GM23338 (cell line): Measurements from ENCODE around the gene GPR156. TPM values are rescaled to one million over a fixed set of nuclear protein-coding genes. Genes with fewer than 3 reads are reported as not detected.

Experiments used
- ATAC-seq: fragments of 200-7000 bp; cut with Tn5 transposase; 3 replicates; pipeline ENCODE4 v1.9.1; 2020
- DNase-seq: peaks from one replicate; pipeline ENCODE4 v3.0.0-alpha.2; 2015; ENCODE audit warnings: low spot score
- H2AFZ ChIP-seq: fragments of 200-600 bp; sonication (generic); 2 replicates; pipeline ENCODE4 v1.8.0; 2016; ENCODE audit warnings: antibody characterized with exemption, mild to moderate bottlenecking, moderate library complexity
- H3F3A ChIP-seq: fragments of 200-600 bp; sonication (generic); replicated peaks from 2 replicates; pipeline ENCODE4 v1.8.0; 2017; ENCODE audit warnings: antibody characterized with exemption, mixed run types, low read depth
- H3K27ac ChIP-seq: fragments of 200-600 bp; sonication (generic); 2 replicates; pipeline ENCODE4 v1.6.1; 2016; ENCODE audit warnings: low read depth
- H3K27me3 ChIP-seq: fragments of 200-600 bp; sonication (generic); 2 replicates; pipeline ENCODE4 v1.8.0; 2016; ENCODE audit warnings: mild to moderate bottlenecking, mixed run types, moderate library complexity; ENCODE audit not compliant: insufficient read depth
- H3K36me3 ChIP-seq: fragments of 200-600 bp; sonication (generic); 2 replicates; pipeline ENCODE4 v1.8.0; 2016; ENCODE audit warnings: mild to moderate bottlenecking; ENCODE audit not compliant: insufficient read depth
- H3K4me1 ChIP-seq: fragments of 200-600 bp; sonication (generic); 2 replicates; pipeline ENCODE4 v1.8.0; 2016; ENCODE audit warnings: mild to moderate bottlenecking, moderate library complexity; ENCODE audit not compliant: insufficient read depth
- H3K4me2 ChIP-seq: fragments of 200-600 bp; sonication (generic); 2 replicates; pipeline ENCODE4 v1.7.1; 2017; ENCODE audit warnings: mixed run types
- H3K4me3 ChIP-seq: fragments of 200-600 bp; sonication (generic); 2 replicates; pipeline ENCODE4 v1.6.1; 2016; ENCODE audit warnings: mixed run types
- H3K79me2 ChIP-seq: fragments of 200-600 bp; sonication (generic); replicated peaks from 2 replicates; pipeline ENCODE4 v1.8.0; 2017; ENCODE audit warnings: mild to moderate bottlenecking; ENCODE audit not compliant: insufficient read depth
- H3K9me2 ChIP-seq: fragments of 200-600 bp; sonication (generic); 2 replicates; pipeline ENCODE4 v1.8.0; 2017; ENCODE audit not compliant: insufficient read depth
- H4K20me1 ChIP-seq: fragments of 200-600 bp; sonication (generic); replicated peaks from 2 replicates; pipeline ENCODE4 v1.8.0; 2017; ENCODE audit warnings: mild to moderate bottlenecking; ENCODE audit not compliant: insufficient read depth
- H3K27ac Mint-ChIP-seq: 2 replicates; pipeline ENCODE4 v1.8.0; 2020; ENCODE audit warnings: inconsistent platforms, mild to moderate bottlenecking, moderate library complexity, mixed read lengths
- H3K27me3 Mint-ChIP-seq: 3 replicates; pipeline ENCODE4 v1.8.0; 2022; ENCODE audit warnings: low read depth, mild to moderate bottlenecking, moderate library complexity, mixed read lengths, inconsistent platforms; ENCODE audit not compliant: insufficient read depth, poor library complexity
- H3K36me3 Mint-ChIP-seq: 3 replicates; pipeline ENCODE4 v1.8.0; 2021; ENCODE audit warnings: low read depth, mild to moderate bottlenecking, inconsistent platforms, moderate library complexity, mixed read lengths
- H3K4me1 Mint-ChIP-seq: 3 replicates; pipeline ENCODE4 v1.8.0; 2020; ENCODE audit warnings: mild to moderate bottlenecking, inconsistent platforms, mixed read lengths
- H3K4me3 Mint-ChIP-seq: 3 replicates; pipeline ENCODE4 v1.8.0; 2021; ENCODE audit warnings: moderate library complexity, mild to moderate bottlenecking, inconsistent platforms, mixed read lengths
- H3K9me3 Mint-ChIP-seq: 3 replicates; pipeline ENCODE4 v1.8.0; 2020; ENCODE audit warnings: moderate library complexity, mild to moderate bottlenecking, inconsistent platforms, mixed read lengths
- CREB1 ChIP-seq: fragments of 250-450 bp; sonication (Bioruptor Pico); IDR thresholded peaks from 2 replicates; pipeline ENCODE4 v1.5.0; 2020; ENCODE audit warnings: low read depth, mild to moderate bottlenecking, moderate library complexity
- EZH2 ChIP-seq: fragments of 200-600 bp; sonication (generic); IDR thresholded peaks from one replicate; pipeline ENCODE4 v1.8.0; 2017; ENCODE audit warnings: antibody characterized with exemption, mild to moderate bottlenecking, low read depth; ENCODE audit not compliant: unreplicated experiment
- EZH2phosphoT487 ChIP-seq: fragments of 200-600 bp; sonication (generic); IDR thresholded peaks from one replicate; pipeline ENCODE4 v1.8.1; 2018; ENCODE audit warnings: antibody characterized with exemption; ENCODE audit not compliant: unreplicated experiment
- JUNB ChIP-seq: IDR thresholded peaks from one replicate; pipeline ENCODE4 v1.6.1; 2016; ENCODE audit warnings: antibody characterized with exemption; ENCODE audit not compliant: unreplicated experiment
- NANOG ChIP-seq: IDR thresholded peaks from 2 replicates; pipeline ENCODE4 v1.6.1; 2016; ENCODE audit warnings: antibody characterized with exemption, borderline replicate concordance
- POLR2AphosphoS5 ChIP-seq: IDR thresholded peaks from 2 replicates; pipeline ENCODE4 v1.6.1; 2016; ENCODE audit warnings: antibody characterized with exemption, low read depth
- STAT1 ChIP-seq: IDR thresholded peaks from one replicate; pipeline ENCODE4 v1.6.1; 2016; ENCODE audit warnings: antibody characterized with exemption; ENCODE audit not compliant: unreplicated experiment
- ZNF114 ChIP-seq: fragments of 250-450 bp; sonication (Bioruptor Pico); IDR thresholded peaks from 2 replicates; pipeline ENCODE4 v1.5.0; 2020; ENCODE audit warnings: mild to moderate bottlenecking, moderate library complexity
- ZNF331 ChIP-seq: fragments of 250-450 bp; sonication (Bioruptor Pico); IDR thresholded peaks from 2 replicates; pipeline ENCODE4 v1.5.0; 2020; ENCODE audit warnings: low read depth, mild to moderate bottlenecking, moderate library complexity
- polyA plus RNA-seq: library from polyadenylated mRNA; unstranded; fragments of >200 nt; fragmentation: Nextera tagmentation; extraction: Ambion mirVana; gene quantifications from 2 replicates; pipeline ENCODE4 v1.2.1, GENCODE V29; 2016
- total RNA-seq: library from RNA; depleted of rRNA; stranded (reverse); fragments of >200 nt; shearing (Covaris generic); gene quantifications from 2 replicates; pipeline ENCODE4 v1.2.3, GENCODE V29; 2014
- TF ChIP-seq, protein P1 (sequence below), 2 experiments: fragments of 200-600 bp in 1 of 2; sonication (generic) in 1 of 2; conservative IDR thresholded peaks; 2 replicates each; pipeline versions ENCODE4 v1.5.1 to v1.6.1; 2016 to 2017; ENCODE audit warnings: antibody characterized with exemption in 2 of 2, low read depth in 2 of 2, mild to moderate bottlenecking in 2 of 2, moderate library complexity in 1 of 2
- TF ChIP-seq, protein P2 (sequence below): IDR thresholded peaks from one replicate; pipeline ENCODE4 v1.6.1; 2018; ENCODE audit warnings: antibody characterized with exemption; ENCODE audit not compliant: unreplicated experiment

Gene GPR156
- total and polyA plus RNA-seq, 2 experiments from 2014 or later = 0.50 to 2.5 TPM

DNA sequence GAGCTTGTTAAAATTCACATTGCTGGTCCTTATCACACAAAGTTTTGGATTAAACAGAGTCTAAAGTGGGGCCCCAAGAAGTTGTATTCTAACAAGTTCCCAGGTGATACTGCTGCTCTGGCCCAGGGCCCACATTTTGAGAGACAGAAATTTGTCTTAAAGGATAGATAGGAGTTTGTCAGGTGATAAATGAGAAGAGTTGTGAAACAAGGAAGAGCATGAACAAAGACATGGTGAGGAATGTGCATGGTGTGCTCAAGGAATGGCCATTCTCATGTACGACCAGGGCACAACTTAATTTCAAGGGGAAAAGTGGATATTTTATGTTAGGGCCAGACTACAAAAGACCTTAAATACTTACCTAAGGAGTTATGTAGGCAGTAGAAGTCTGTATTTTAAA, 75.6 kb downstream of the GPR156 start:
- H3K4me3 Mint-ChIP-seq = no peak overlapping the region
- Histone ChIP-seq H3K4me3 (no peak overlapping the region), H2AFZ (no peak overlapping the region), H3K27me3 (no peaks in the 10 kb centered on the region), H3K79me2 (no peaks in the 10 kb centered on the region), H3K4me2 (no peak overlapping the region), H4K20me1 (no peaks in the 10 kb centered on the region), H3K27ac (no peak overlapping the region), H3K9me2 (0 out of 2 replicates have a peak, but pooled peaks cover under 1% of the 10 kb centered on the region), H3K4me1 (peaks cover 8% of the 10 kb centered on the region), H3F3A (no peaks in the 10 kb centered on the region), H3K36me3 (no peaks in the 10 kb centered on the region)
- no peaks in the 10 kb centered on the region for H3K9me3 Mint-ChIP-seq
- peaks cover 2% of the 10 kb centered on the region; the same call in 2 of the 3 replicates for H3K4me1 Mint-ChIP-seq
- TF ChIP-seq, protein P1, sequence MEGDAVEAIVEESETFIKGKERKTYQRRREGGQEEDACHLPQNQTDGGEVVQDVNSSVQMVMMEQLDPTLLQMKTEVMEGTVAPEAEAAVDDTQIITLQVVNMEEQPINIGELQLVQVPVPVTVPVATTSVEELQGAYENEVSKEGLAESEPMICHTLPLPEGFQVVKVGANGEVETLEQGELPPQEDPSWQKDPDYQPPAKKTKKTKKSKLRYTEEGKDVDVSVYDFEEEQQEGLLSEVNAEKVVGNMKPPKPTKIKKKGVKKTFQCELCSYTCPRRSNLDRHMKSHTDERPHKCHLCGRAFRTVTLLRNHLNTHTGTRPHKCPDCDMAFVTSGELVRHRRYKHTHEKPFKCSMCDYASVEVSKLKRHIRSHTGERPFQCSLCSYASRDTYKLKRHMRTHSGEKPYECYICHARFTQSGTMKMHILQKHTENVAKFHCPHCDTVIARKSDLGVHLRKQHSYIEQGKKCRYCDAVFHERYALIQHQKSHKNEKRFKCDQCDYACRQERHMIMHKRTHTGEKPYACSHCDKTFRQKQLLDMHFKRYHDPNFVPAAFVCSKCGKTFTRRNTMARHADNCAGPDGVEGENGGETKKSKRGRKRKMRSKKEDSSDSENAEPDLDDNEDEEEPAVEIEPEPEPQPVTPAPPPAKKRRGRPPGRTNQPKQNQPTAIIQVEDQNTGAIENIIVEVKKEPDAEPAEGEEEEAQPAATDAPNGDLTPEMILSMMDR (conservative IDR thresholded peaks at IDR 0.05; ENCODE audit: low read depth in 2 of 2) = no peak
- TF ChIP-seq, protein P2, sequence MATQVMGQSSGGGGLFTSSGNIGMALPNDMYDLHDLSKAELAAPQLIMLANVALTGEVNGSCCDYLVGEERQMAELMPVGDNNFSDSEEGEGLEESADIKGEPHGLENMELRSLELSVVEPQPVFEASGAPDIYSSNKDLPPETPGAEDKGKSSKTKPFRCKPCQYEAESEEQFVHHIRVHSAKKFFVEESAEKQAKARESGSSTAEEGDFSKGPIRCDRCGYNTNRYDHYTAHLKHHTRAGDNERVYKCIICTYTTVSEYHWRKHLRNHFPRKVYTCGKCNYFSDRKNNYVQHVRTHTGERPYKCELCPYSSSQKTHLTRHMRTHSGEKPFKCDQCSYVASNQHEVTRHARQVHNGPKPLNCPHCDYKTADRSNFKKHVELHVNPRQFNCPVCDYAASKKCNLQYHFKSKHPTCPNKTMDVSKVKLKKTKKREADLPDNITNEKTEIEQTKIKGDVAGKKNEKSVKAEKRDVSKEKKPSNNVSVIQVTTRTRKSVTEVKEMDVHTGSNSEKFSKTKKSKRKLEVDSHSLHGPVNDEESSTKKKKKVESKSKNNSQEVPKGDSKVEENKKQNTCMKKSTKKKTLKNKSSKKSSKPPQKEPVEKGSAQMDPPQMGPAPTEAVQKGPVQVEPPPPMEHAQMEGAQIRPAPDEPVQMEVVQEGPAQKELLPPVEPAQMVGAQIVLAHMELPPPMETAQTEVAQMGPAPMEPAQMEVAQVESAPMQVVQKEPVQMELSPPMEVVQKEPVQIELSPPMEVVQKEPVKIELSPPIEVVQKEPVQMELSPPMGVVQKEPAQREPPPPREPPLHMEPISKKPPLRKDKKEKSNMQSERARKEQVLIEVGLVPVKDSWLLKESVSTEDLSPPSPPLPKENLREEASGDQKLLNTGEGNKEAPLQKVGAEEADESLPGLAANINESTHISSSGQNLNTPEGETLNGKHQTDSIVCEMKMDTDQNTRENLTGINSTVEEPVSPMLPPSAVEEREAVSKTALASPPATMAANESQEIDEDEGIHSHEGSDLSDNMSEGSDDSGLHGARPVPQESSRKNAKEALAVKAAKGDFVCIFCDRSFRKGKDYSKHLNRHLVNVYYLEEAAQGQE = no peak
- TF ChIP-seq ZNF331 (CRISPR knock-in tag) = no peak
- TF ChIP-seq NANOG = no peak
- TF ChIP-seq ZNF114 (CRISPR knock-in tag) = no peak
- TF ChIP-seq JUNB = no peak
- TF ChIP-seq POLR2AphosphoS5 = no peak
- TF ChIP-seq CREB1 (CRISPR knock-in tag) = no peak
- TF ChIP-seq EZH2phosphoT487 = no peak
- no peaks in the 10 kb centered on the region for H3K27me3 Mint-ChIP-seq
- no peak for DNase-seq
- no peak for ATAC-seq
- no peak overlapping the region for H3K27ac Mint-ChIP-seq
- H3K36me3 Mint-ChIP-seq = no peaks in the 10 kb centered on the region

- Mint-ChIP-seq H3K27me3 (no peaks in the 10 kb centered on the region), H3K36me3 (no peaks in the 10 kb centered on the region), H3K27ac (no peak overlapping the region), H3K4me1 (peaks cover 2% of the 10 kb centered on the region; the same call in 1 of the 3 replicates), H3K9me3 (no peaks in the 10 kb centered on the region), H3K4me3 (no peak overlapping the region)
- Histone ChIP-seq H3K36me3 (no peaks in the 10 kb centered on the region), H2AFZ (no peak overlapping the region), H3K27me3 (no peaks in the 10 kb centered on the region), H3K4me3 (no peak overlapping the region), H3F3A (no peaks in the 10 kb centered on the region), H3K9me2 (0 out of 2 replicates have a peak, but pooled peaks cover 4% of the 10 kb centered on the region), H3K4me1 (no peaks in the 10 kb centered on the region), H3K4me2 (no peak overlapping the region), H3K27ac (no peak overlapping the region), H3K79me2 (no peaks in the 10 kb centered on the region), H4K20me1 (no peaks in the 10 kb centered on the region)
- TF ChIP-seq EZH2 = no peak
- no peak for TF ChIP-seq ZNF114 (CRISPR knock-in tag)
- TF ChIP-seq NANOG = no peak
- no peak for TF ChIP-seq ZNF331 (CRISPR knock-in tag)
- TF ChIP-seq STAT1 = no peak
- no peak for TF ChIP-seq JUNB
- TF ChIP-seq POLR2AphosphoS5 = no peak
- no peak for ATAC-seq
- DNase-seq = no peak
Observed at GRCh38 chr3:120204338-120204737, 80.7 kb downstream of the GPR156 start.
